Mesenchymal stem cell (in vitro differentiated cells and primary cell): ENCODE measurements around the gene FCSK.

Experiments
- DNase-seq: peaks from one replicate; pipeline ENCODE4 v3.0.0-alpha.2; 2013
- H2AFZ ChIP-seq: one replicate; pipeline ENCODE4 v1.6.1; 2013; ENCODE audit warnings: low read depth, mild to moderate bottlenecking, control low read depth, inconsistent platforms, low read length, moderate library complexity
- H2AK5ac ChIP-seq: 2 replicates; pipeline ENCODE4 v1.6.1; 2013; ENCODE audit warnings: low read length, moderate library complexity, mild to moderate bottlenecking, inconsistent platforms; ENCODE audit not compliant: severe bottlenecking
- H2BK120ac ChIP-seq: one replicate; pipeline ENCODE4 v1.6.1; 2013; ENCODE audit warnings: low read depth, mild to moderate bottlenecking, inconsistent platforms, low read length, moderate library complexity
- H2BK12ac ChIP-seq, 2 experiments: one replicate each; pipeline ENCODE4 v1.6.1; 2013; ENCODE audit warnings: inconsistent platforms in 2 of 2, low read length in 2 of 2, mild to moderate bottlenecking in 2 of 2, moderate library complexity in 2 of 2, control low read depth in 1 of 2
- H2BK15ac ChIP-seq: one replicate; pipeline ENCODE4 v1.6.1; 2013; ENCODE audit warnings: mild to moderate bottlenecking, low read depth, inconsistent platforms; ENCODE audit not compliant: poor library complexity, severe bottlenecking
- H2BK5ac ChIP-seq: 2 replicates; pipeline ENCODE4 v1.6.1; 2013; ENCODE audit warnings: low read depth, mild to moderate bottlenecking, low read length, control low read depth, inconsistent platforms; ENCODE audit not compliant: poor library complexity, severe bottlenecking
- H3K14ac ChIP-seq, 2 experiments: one replicate each; pipeline ENCODE4 v1.6.1; 2013; ENCODE audit warnings: inconsistent platforms in 2 of 2, low read length in 2 of 2, control low read depth in 1 of 2, mild to moderate bottlenecking in 1 of 2, moderate library complexity in 1 of 2
- H3K18ac ChIP-seq, 2 experiments: one replicate each; pipeline ENCODE4 v1.6.1; 2013; ENCODE audit warnings: inconsistent platforms in 2 of 2, low read length in 2 of 2, control low read depth in 1 of 2, low read depth in 1 of 2, mild to moderate bottlenecking in 1 of 2
- H3K23ac ChIP-seq, 2 experiments: one replicate each; pipeline ENCODE4 v1.6.1; 2013; ENCODE audit warnings: inconsistent platforms in 2 of 2, low read length in 2 of 2, mild to moderate bottlenecking in 2 of 2, moderate library complexity in 2 of 2, control low read depth in 1 of 2
- H3K27ac ChIP-seq: 2 replicates; pipeline ENCODE4 v1.5.1; 2013; ENCODE audit warnings: mild to moderate bottlenecking, moderate library complexity, low read length, control low read depth, inconsistent platforms; ENCODE audit not compliant: poor library complexity, severe bottlenecking
- H3K27me3 ChIP-seq, 2 experiments: 2 replicates each; pipeline versions ENCODE4 v1.6.1 to v1.7.0; 2013; ENCODE audit warnings: low read length in 2 of 2, mild to moderate bottlenecking in 2 of 2, moderate library complexity in 2 of 2, control low read depth in 1 of 2, inconsistent platforms in 1 of 2; ENCODE audit not compliant: control insufficient read depth in 1 of 2, insufficient read depth in 1 of 2
- H3K36me3 ChIP-seq, 2 experiments: 2 replicates each; pipeline versions ENCODE4 v1.6.1 to v1.7.0; 2013; ENCODE audit warnings: low read length in 2 of 2, control low read depth in 1 of 2, inconsistent platforms in 1 of 2, low read depth in 1 of 2, mild to moderate bottlenecking in 1 of 2; ENCODE audit not compliant: insufficient read depth in 2 of 2, control insufficient read depth in 1 of 2
- H3K4ac ChIP-seq, 2 experiments: one replicate each; pipeline ENCODE4 v1.6.1; 2013; ENCODE audit warnings: inconsistent platforms in 2 of 2, low read length in 2 of 2, mild to moderate bottlenecking in 2 of 2, moderate library complexity in 2 of 2, control low read depth in 1 of 2, low read depth in 1 of 2
- H3K4me1 ChIP-seq: 2 replicates; pipeline ENCODE4 v1.6.1; 2013; ENCODE audit warnings: low read depth, low read length, control low read depth; ENCODE audit not compliant: control insufficient read depth, insufficient read depth
- H3K4me2 ChIP-seq: 2 replicates; pipeline ENCODE4 v1.6.1; 2013; ENCODE audit warnings: low read length, mild to moderate bottlenecking, inconsistent platforms; ENCODE audit not compliant: poor library complexity, severe bottlenecking
- H3K4me3 ChIP-seq, 2 experiments: 2 replicates each; pipeline versions ENCODE4 v1.5.1 to v1.7.0; 2013; ENCODE audit warnings: low read length in 2 of 2, mild to moderate bottlenecking in 2 of 2, control low read depth in 1 of 2, low read depth in 1 of 2; ENCODE audit not compliant: insufficient read depth in 1 of 2
- H3K79me1 ChIP-seq: replicated peaks from 2 replicates; pipeline ENCODE4 v1.6.1; 2013; ENCODE audit warnings: mild to moderate bottlenecking, control low read depth, low read length, inconsistent platforms; ENCODE audit not compliant: poor library complexity, severe bottlenecking
- H3K9ac ChIP-seq: 2 replicates; pipeline ENCODE4 v1.7.0; 2013; ENCODE audit warnings: mild to moderate bottlenecking, low read length, moderate library complexity
- H3K9me3 ChIP-seq: 2 replicates; pipeline ENCODE4 v1.7.0; 2013; ENCODE audit warnings: mild to moderate bottlenecking, low read length; ENCODE audit not compliant: control insufficient read depth
- H4K8ac ChIP-seq: one replicate; pipeline ENCODE4 v1.6.1; 2013; ENCODE audit warnings: inconsistent platforms, mild to moderate bottlenecking, low read length, moderate library complexity
- H4K91ac ChIP-seq: one replicate; pipeline ENCODE4 v1.6.1; 2013; ENCODE audit warnings: mild to moderate bottlenecking, low read length, inconsistent platforms
- WGBS: methylation state at CpG from one replicate; pipeline ENCODE4 v1.1.7; 2013; ENCODE audit warnings: mixed read lengths; 5-methylcytosine and 5-hydroxymethylcytosine counted together

Gene FCSK

GRCh38 chr16:70421473-70422311 lies 32.7 kb upstream of the FCSK start:
- Histone ChIP-seq H3K4ac (no peak overlapping the region), H3K36me3 (peaks cover 8 to 38% of the 10 kb centered on the region in 2 experiments), H3K79me1 (peaks cover 46% of the 10 kb centered on the region), H4K91ac (no peak overlapping the region), H3K27me3 (no peaks in the 10 kb centered on the region), H3K4me3 (no peak overlapping the region), H3K23ac (no peak overlapping the region), H2AK5ac (no peak overlapping the region), H3K4me2 (no peak overlapping the region), H3K18ac (peak overlapping the region in 1 of 2 experiments; percentile 4), H3K9me3 (no peaks in the 10 kb centered on the region), H3K14ac (no peak overlapping the region), H3K27ac (no peak overlapping the region), H2BK15ac (no peak overlapping the region), H3K4me1 (peaks cover 58% of the 10 kb centered on the region), H2BK120ac (no peak overlapping the region), H2AFZ (no peak overlapping the region), H3K9ac (no peak overlapping the region), H2BK12ac (peak overlapping the region in 1 of 2 experiments; percentile 25), H4K8ac (no peak overlapping the region), H2BK5ac (no peak overlapping the region)
- WGBS: 97% methylated on average over 11 of the region's 11 CpGs
- DNase-seq: no peak

DNA sequence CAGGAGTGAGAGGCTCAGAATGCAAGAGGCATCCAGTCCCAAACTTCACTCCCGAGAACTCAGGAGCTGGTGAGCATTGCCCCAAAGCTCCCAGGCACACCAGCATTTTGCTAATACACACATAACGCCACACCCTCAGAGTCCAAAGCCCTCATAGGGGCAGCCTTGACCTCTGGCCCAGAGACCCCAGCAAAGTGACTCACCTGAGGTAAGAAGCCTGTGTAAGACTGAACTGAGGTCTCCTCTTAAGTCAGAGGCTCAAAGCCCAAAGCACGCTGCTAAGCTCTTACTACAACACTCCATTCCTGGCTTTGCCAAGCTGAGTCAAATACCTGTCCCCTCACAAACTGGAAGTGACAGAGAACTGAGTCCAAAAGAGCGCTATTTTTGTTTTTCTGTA lies 31.9 kb upstream of the FCSK start:
- H2BK15ac ChIP-seq: no peak overlapping the region
- no peak overlapping the region for H2BK5ac ChIP-seq
- no peak overlapping the region for H4K8ac ChIP-seq
- no peak overlapping the region for H3K9ac ChIP-seq
- H3K9me3 ChIP-seq: no peaks in the 10 kb centered on the region
- no peak overlapping the region for H3K14ac ChIP-seq
- H3K27me3 ChIP-seq: no peaks in the 10 kb centered on the region
- no peak overlapping the region for H2AK5ac ChIP-seq
- H3K4me1 ChIP-seq: peaks cover 51% of the 10 kb centered on the region
- peaks cover 8 to 37% of the 10 kb centered on the region in 2 experiments for H3K36me3 ChIP-seq
- 95% methylated on average over 4 of the region's 4 CpGs for WGBS
- H3K18ac ChIP-seq: no peak overlapping the region
- no peak overlapping the region for H2BK120ac ChIP-seq
- no peak overlapping the region for H3K27ac ChIP-seq
- H2BK12ac ChIP-seq: no peak overlapping the region
- H2AFZ ChIP-seq: no peak overlapping the region
- no peak overlapping the region for H3K4me3 ChIP-seq
- H4K91ac ChIP-seq: no peak overlapping the region
- H3K4ac ChIP-seq: no peak overlapping the region
- H3K23ac ChIP-seq: no peak overlapping the region
- H3K79me1 ChIP-seq: peaks cover 46% of the 10 kb centered on the region
- no peak overlapping the region for H3K4me2 ChIP-seq
- DNase-seq: no peak

DNA sequence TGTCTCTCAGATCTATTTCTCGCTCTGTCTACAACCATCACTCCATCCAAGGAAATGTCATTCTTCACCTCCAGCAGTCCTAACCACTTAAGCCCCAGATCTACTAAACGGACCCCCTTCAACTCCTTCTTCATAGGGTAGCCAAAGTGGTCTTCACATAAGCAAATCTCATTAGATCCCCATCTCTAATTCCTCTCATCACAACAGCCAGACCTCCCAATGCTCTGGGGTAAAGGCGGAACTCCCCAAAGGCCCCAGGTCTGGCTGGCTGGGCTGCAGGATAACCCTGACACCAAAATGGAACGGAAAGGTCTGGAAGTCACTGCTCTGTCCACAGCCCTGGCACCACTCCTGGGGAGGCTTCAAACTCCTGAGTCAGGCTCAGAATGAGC lies 26.6 kb upstream of the FCSK start:
- Histone ChIP-seq H3K4me3 (peak overlapping the region in 1 of 2 experiments; percentile 48), H2BK5ac (peak overlapping the region; percentile 68), H2AFZ (no peak overlapping the region), H3K36me3 (peaks cover 4 to 9% of the 10 kb centered on the region in 2 experiments), H3K79me1 (peaks cover 16% of the 10 kb centered on the region), H3K23ac (no peak overlapping the region), H2BK120ac (peak overlapping the region; percentile 96), H3K9me3 (no peaks in the 10 kb centered on the region), H3K4ac (peak overlapping the region; percentile 64 to 81), H3K4me1 (peaks cover 44% of the 10 kb centered on the region), H2AK5ac (peak overlapping the region; percentile 95), H4K8ac (peak overlapping the region; percentile 90), H3K27me3 (no peaks in the 10 kb centered on the region), H3K4me2 (peak overlapping the region; percentile 52), H2BK15ac (peak overlapping the region; percentile 89), H4K91ac (peak overlapping the region; percentile 43), H3K18ac (peak overlapping the region; percentile 58 to 99), H2BK12ac (peak overlapping the region in 1 of 2 experiments; percentile 75), H3K27ac (peak overlapping the region; percentile 95), H3K14ac (no peak overlapping the region), H3K9ac (peak overlapping the region; percentile 72)
- 27% methylated on average over 4 of the region's 4 CpGs for WGBS
- DNase-seq: no peak

GRCh38 chr16:70428178-70428998 lies 26.0 kb upstream of the FCSK start:
- Histone ChIP-seq H3K4ac (peak overlapping the region; percentile 90 to 98), H3K23ac (no peak overlapping the region), H3K36me3 (peaks cover 4 to 9% of the 10 kb centered on the region in 2 experiments), H2AK5ac (peak overlapping the region; percentile 73), H3K4me3 (peak overlapping the region in 1 of 2 experiments; percentile 48), H3K79me1 (peaks cover 11% of the 10 kb centered on the region), H2BK12ac (peak overlapping the region; percentile 89 to 98), H2AFZ (no peak overlapping the region), H3K27me3 (no peaks in the 10 kb centered on the region), H2BK15ac (peak overlapping the region; percentile 89), H3K18ac (peak overlapping the region; percentile 61 to 99), H2BK5ac (peak overlapping the region; percentile 83), H3K4me2 (peak overlapping the region; percentile 52), H4K8ac (peak overlapping the region; percentile 99), H2BK120ac (peak overlapping the region; percentile 96), H3K27ac (peak overlapping the region; percentile 95), H3K14ac (no peak overlapping the region), H3K9ac (peak overlapping the region; percentile 72), H4K91ac (peak overlapping the region; percentile 100), H3K9me3 (no peaks in the 10 kb centered on the region), H3K4me1 (peaks cover 45% of the 10 kb centered on the region)
- 0% methylated on average over 5 of the region's 9 CpGs for WGBS
- DNase-seq: peak; percentile 98
